Bronchial epithelial cell (primary cell): ENCODE measurements around the gene IL17D. TPM values are rescaled to one million over a fixed set of nuclear protein-coding genes. Genes with fewer than 3 reads are reported as not detected.

Experiments used
- DNase-seq: peaks from one replicate; pipeline ENCODE4 v3.0.0-alpha.2; 2010; ENCODE audit warnings: low read depth
- FAIRE-seq: peaks from 2 replicates; lab custom pipeline; 2011; peaks lifted over from hg19 to GRCh38; lab: Jason Lieb, UNC
- H3K27me3 ChIP-seq: 2 replicates; pipeline ENCODE4 v1.5.1; 2011; ENCODE audit warnings: low read length; ENCODE audit not compliant: control insufficient read depth, insufficient read depth
- H3K36me3 ChIP-seq: 2 replicates; pipeline ENCODE4 v1.5.1; 2011; ENCODE audit warnings: low read length; ENCODE audit not compliant: control insufficient read depth, insufficient read depth
- H3K4me3 ChIP-seq: 2 replicates; pipeline ENCODE4 v1.5.1; 2011; ENCODE audit warnings: mild to moderate bottlenecking, low read depth, low read length, control low read depth
- CTCF ChIP-seq: IDR thresholded peaks from 2 replicates; pipeline ENCODE4 v1.5.1; 2011; ENCODE audit warnings: mild to moderate bottlenecking, moderate library complexity, low read length, control low read depth, inconsistent platforms; ENCODE audit not compliant: insufficient read depth, severe bottlenecking
- total RNA-seq: library from RNA; depleted of rRNA; stranded (reverse); fragments of >200 nt; gene quantifications from 2 replicates; pipeline ENCODE4 v1.2.1, GENCODE V29; 2014

Gene IL17D
- total RNA-seq, 1 donor from 2014 or later = under 0.01 TPM

- H3K27me3 ChIP-seq = peaks cover 1% of the 10 kb centered on the region
- DNase-seq = no peak
- peak overlapping the region; percentile 56 for H3K4me3 ChIP-seq
- H3K36me3 ChIP-seq = no peaks in the 10 kb centered on the region
- TF ChIP-seq CTCF = no peak
- FAIRE-seq = no peak
Observed at GRCh38 chr13:20704459-20705069, 1.1 kb downstream of the IL17D start.

- TF ChIP-seq CTCF = no peak
- FAIRE-seq (no peak), DNase-seq (no peak)
- Histone ChIP-seq H3K4me3 (no peak overlapping the region), H3K27me3 (peaks cover 1% of the 10 kb centered on the region), H3K36me3 (no peaks in the 10 kb centered on the region)
Observed at GRCh38 chr13:20706661-20707060, 3.2 kb downstream of the IL17D start.

- Histone ChIP-seq H3K4me3 (no peak overlapping the region), H3K27me3 (peaks cover 3% of the 10 kb centered on the region), H3K36me3 (no peaks in the 10 kb centered on the region)
- TF ChIP-seq CTCF = no peak
- DNase-seq (no peak), FAIRE-seq (no peak)
Observed at GRCh38 chr13:20708216-20708615, 4.7 kb downstream of the IL17D start.

GRCh38 chr13:20709369-20709768 is 5.9 kb downstream of the IL17D start:
- no peak for TF ChIP-seq CTCF
- no peak for FAIRE-seq
- Histone ChIP-seq H3K36me3 (no peaks in the 10 kb centered on the region), H3K4me3 (no peak overlapping the region), H3K27me3 (peaks cover 3% of the 10 kb centered on the region)
- DNase-seq = no peak

- peaks cover 3% of the 10 kb centered on the region for H3K27me3 ChIP-seq
- no peak for TF ChIP-seq CTCF
- H3K4me3 ChIP-seq = no peak overlapping the region
- FAIRE-seq (no peak), DNase-seq (no peak)
- no peaks in the 10 kb centered on the region for H3K36me3 ChIP-seq
Observed at GRCh38 chr13:20709782-20710181, 6.3 kb downstream of the IL17D start.
